PC-3 (cell line): ENCODE data around the gene NUP93. TPM values are rescaled to one million over a fixed set of nuclear protein-coding genes. Genes with fewer than 3 reads are reported as not detected.

ENCODE experiments used
- ATAC-seq: fragments of 200-7000 bp; cut with Tn5 transposase; 2 replicates; pipeline ENCODE4 v1.9.1; 2020; ENCODE audit warnings: mild to moderate bottlenecking, moderate library complexity
- BruUV-seq: library from RNA; stranded (reverse); fragments of 400-500 nt; replicated peaks from 2 replicates; lab custom pipeline; 2021; lab: Mats Ljungman, UMichigan
- CTCF ChIA-PET: fragments of 300-600 bp; sonication (Branson Sonifier 250); formaldehyde crosslinking; loops from one replicate; lab custom pipeline; 2022; ENCODE audit warnings: antibody characterized with exemption; lab: Charles Lee
- POLR2A ChIA-PET: fragments of 300-600 bp; sonication (Branson Sonifier 250); formaldehyde crosslinking; loops from one replicate; lab custom pipeline; 2022; ENCODE audit warnings: antibody characterized with exemption; ENCODE audit not compliant: unreplicated experiment; lab: Charles Lee
- DNase-seq: peaks from one replicate; pipeline ENCODE4 v3.0.0-alpha.2; 2015
- H2AFZ ChIP-seq: fragments of 300-600 bp; sonication (generic); 2 replicates; pipeline ENCODE4 v1.6.0; 2016; ENCODE audit warnings: antibody characterized with exemption, low read length
- H3F3A ChIP-seq: fragments of 300-600 bp; sonication (generic); one replicate; pipeline ENCODE4 v1.6.0; 2017; ENCODE audit warnings: antibody characterized with exemption, low read length, control low read depth, mild to moderate bottlenecking; ENCODE audit not compliant: unreplicated experiment
- H3K27ac ChIP-seq: fragments of 300-600 bp; sonication (generic); 2 replicates; pipeline ENCODE4 v1.5.1; 2016; ENCODE audit warnings: mild to moderate bottlenecking, low read length
- H3K27me3 ChIP-seq: fragments of 300-600 bp; sonication (generic); 2 replicates; pipeline ENCODE4 v1.6.1; 2016; ENCODE audit warnings: low read length, mixed read lengths
- H3K36me3 ChIP-seq: fragments of 300-600 bp; sonication (generic); 2 replicates; pipeline ENCODE4 v1.6.1; 2016; ENCODE audit warnings: low read depth, mixed run types, low read length, mixed read lengths
- H3K4me1 ChIP-seq: fragments of 300-600 bp; sonication (generic); 2 replicates; pipeline ENCODE4 v1.5.1; 2016; ENCODE audit warnings: low read length; ENCODE audit not compliant: insufficient read depth
- H3K4me2 ChIP-seq: fragments of 300-600 bp; sonication (generic); 2 replicates; pipeline ENCODE4 v1.6.0; 2016; ENCODE audit warnings: low read length
- H3K4me3 ChIP-seq: fragments of 300-600 bp; sonication (generic); 2 replicates; pipeline ENCODE4 v1.5.1; 2016; ENCODE audit warnings: mild to moderate bottlenecking, low read length, mixed read lengths
- H3K79me2 ChIP-seq: fragments of 300-600 bp; sonication (generic); 2 replicates; pipeline ENCODE4 v1.6.1; 2017; ENCODE audit warnings: low read length, mixed read lengths
- H3K9ac ChIP-seq: fragments of 300-600 bp; sonication (generic); 2 replicates; pipeline ENCODE4 v1.6.0; 2016; ENCODE audit warnings: mild to moderate bottlenecking, low read length
- H3K9me2 ChIP-seq: fragments of 300-600 bp; sonication (generic); replicated peaks from 2 replicates; pipeline ENCODE4 v1.6.1; 2016; ENCODE audit warnings: mixed run types, low read length, mixed read lengths
- H3K9me3 ChIP-seq: fragments of 300-600 bp; sonication (generic); 2 replicates; pipeline ENCODE4 v1.6.1; 2016; ENCODE audit warnings: low read length, mixed read lengths
- H4K20me1 ChIP-seq: fragments of 300-600 bp; sonication (generic); 2 replicates; pipeline ENCODE4 v1.6.1; 2016; ENCODE audit warnings: low read length, mixed read lengths
- CTCF ChIP-seq: fragments of 300-600 bp; sonication (generic); conservative IDR thresholded peaks from 2 replicates; pipeline ENCODE4 v1.5.1; 2017; ENCODE audit warnings: antibody characterized with exemption, low read depth, mild to moderate bottlenecking, low read length
- EZH2 ChIP-seq: fragments of 300-600 bp; sonication (generic); IDR thresholded peaks from one replicate; pipeline ENCODE4 v1.6.1; 2017; ENCODE audit warnings: antibody characterized with exemption, mild to moderate bottlenecking, low read length; ENCODE audit not compliant: unreplicated experiment
- EZH2phosphoT487 ChIP-seq: fragments of 300-600 bp; sonication (generic); IDR thresholded peaks from 2 replicates; pipeline ENCODE4 v1.6.1; 2018; ENCODE audit warnings: mild to moderate bottlenecking, antibody characterized with exemption, low read length, borderline replicate concordance
- intact Hi-C: fragments of 100-400 bp; cut with micrococcal nuclease; formaldehyde crosslinking; loops from 2 replicates; pipeline ENCODE4 v1.9.0; 2023
- total RNA-seq: library from RNA; depleted of rRNA; stranded (reverse); fragments of >200 nt; gene quantifications from 2 replicates; pipeline ENCODE4 v1.2.3, GENCODE V29; 2014

Gene NUP93
- total RNA-seq, 1 experiment from 2014 or later: 98.6 TPM

GRCh38 chr16:56726926-56727325 lies 3.0 kb upstream of the NUP93 start:
- Histone ChIP-seq H3K79me2 (peaks cover 20% of the 10 kb centered on the region), H3K36me3 (no peaks in the 10 kb centered on the region), H3F3A (no peaks in the 10 kb centered on the region), H3K27me3 (no peaks in the 10 kb centered on the region), H2AFZ (no peak overlapping the region), H4K20me1 (peaks cover under 1% of the 10 kb centered on the region; the same call in 1 of the 2 replicates), H3K27ac (no peak overlapping the region), H3K9me2 (no peaks in the 10 kb centered on the region), H3K4me1 (peaks cover 16% of the 10 kb centered on the region), H3K4me3 (no peak overlapping the region), H3K9me3 (no peaks in the 10 kb centered on the region), H3K9ac (no peak overlapping the region), H3K4me2 (no peak overlapping the region)
- ChIA-PET POLR2A (no interaction called here), CTCF (no interaction called here)
- BruUV-seq: no TSS peak
- DNase-seq (no peak), ATAC-seq (no peak)
- TF ChIP-seq EZH2 (no peak), CTCF (no peak), EZH2phosphoT487 (no peak)
- intact Hi-C loops: no loop called here

DNA sequence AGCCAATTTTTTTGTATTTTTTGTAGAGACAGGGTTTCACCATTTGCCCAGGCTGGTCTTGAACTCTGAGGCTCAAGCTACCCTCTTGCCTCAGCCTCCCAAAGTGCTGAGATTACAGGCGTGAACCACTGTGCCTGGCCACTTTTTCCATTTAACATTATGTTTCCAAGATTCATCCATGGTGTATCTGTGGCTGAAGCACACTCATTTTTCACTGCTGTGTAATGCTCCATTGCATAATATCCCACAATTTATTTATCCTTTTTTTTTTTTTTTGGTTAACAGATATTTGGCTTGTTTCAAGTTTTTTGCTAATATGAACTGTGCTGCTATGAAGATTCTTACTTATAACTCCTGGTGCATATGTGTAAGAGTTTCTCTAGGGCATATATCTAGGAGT lies 1.9 kb upstream of the NUP93 start:
- Histone ChIP-seq H3K27ac (no peak overlapping the region), H3K4me1 (peaks cover 22% of the 10 kb centered on the region), H3K9me2 (no peaks in the 10 kb centered on the region), H3K9ac (no peak overlapping the region), H3K27me3 (no peaks in the 10 kb centered on the region), H3K9me3 (no peaks in the 10 kb centered on the region), H3K36me3 (no peaks in the 10 kb centered on the region), H3F3A (no peaks in the 10 kb centered on the region), H3K79me2 (peaks cover 31% of the 10 kb centered on the region), H3K4me2 (no peak overlapping the region), H2AFZ (no peak overlapping the region), H3K4me3 (no peak overlapping the region), H4K20me1 (peaks cover 11% of the 10 kb centered on the region; the same call in 1 of the 2 replicates)
- no TSS peak for BruUV-seq
- POLR2A ChIA-PET: no interaction called here
- ATAC-seq (no peak), DNase-seq (no peak)
- CTCF ChIA-PET: no interaction called here
- TF ChIP-seq EZH2 (no peak), EZH2phosphoT487 (no peak), CTCF (no peak)
- intact Hi-C loops: loop anchor here (2.0 kb wide), 1 partner anchor 61 kb away; no protein-coding TSS in a partner anchor

- no peak for DNase-seq
- no peaks in the 10 kb centered on the region for H3F3A ChIP-seq
- peaks cover 22% of the 10 kb centered on the region for H3K4me1 ChIP-seq
- H3K4me2 ChIP-seq: peak overlapping the region; percentile 97
- CTCF ChIA-PET: no interaction called here
- H3K36me3 ChIP-seq: no peaks in the 10 kb centered on the region
- ATAC-seq: no peak; the same call in 1 of the 2 replicates
- no peaks in the 10 kb centered on the region for H3K27me3 ChIP-seq
- H4K20me1 ChIP-seq: peaks cover 16% of the 10 kb centered on the region; the same call in 1 of the 2 replicates
- no peaks in the 10 kb centered on the region for H3K9me3 ChIP-seq
- BruUV-seq: TSS peak; percentile 93
- H3K4me3 ChIP-seq: peak overlapping the region; percentile 97
- H3K9me2 ChIP-seq: no peaks in the 10 kb centered on the region
- peak overlapping the region; percentile 32; the same call in 1 of the 2 replicates for H3K27ac ChIP-seq
- peak overlapping the region; percentile 100 for H2AFZ ChIP-seq
- TF ChIP-seq EZH2 (no peak), CTCF (no peak), EZH2phosphoT487 (no peak)
- intact Hi-C loops: loop anchor here (2.0 kb wide), 1 partner anchor 60 kb away; no protein-coding TSS in a partner anchor
- peaks cover 42% of the 10 kb centered on the region for H3K79me2 ChIP-seq
- peak overlapping the region; percentile 93 for H3K9ac ChIP-seq
- POLR2A ChIA-PET: no interaction called here
Observed at GRCh38 chr16:56728980-56729734, 772 bp upstream of the NUP93 start.
